KMS-11 (cell line): ENCODE measurements around the gene RNF214.

Experiments
- H2AFZ ChIP-seq: fragments of 200-600 bp; sonication (generic); 2 replicates; pipeline ENCODE4 v1.6.1; 2016; ENCODE audit warnings: antibody characterized with exemption, mixed run types, low read depth
- H3K27ac ChIP-seq: fragments of 200-600 bp; sonication (generic); 2 replicates; pipeline ENCODE4 v1.6.1; 2016; ENCODE audit warnings: mild to moderate bottlenecking, mixed run types
- H3K27me3 ChIP-seq: fragments of 200-600 bp; sonication (generic); 2 replicates; pipeline ENCODE4 v1.6.1; 2017; ENCODE audit warnings: mild to moderate bottlenecking, low read depth, mixed run types, moderate library complexity; ENCODE audit not compliant: insufficient read depth
- H3K36me3 ChIP-seq: fragments of 200-600 bp; sonication (generic); 2 replicates; pipeline ENCODE4 v1.6.1; 2017; ENCODE audit warnings: mild to moderate bottlenecking, mixed run types; ENCODE audit not compliant: insufficient read depth
- H3K4me1 ChIP-seq: fragments of 200-600 bp; sonication (generic); 2 replicates; pipeline ENCODE4 v1.6.1; 2016; ENCODE audit warnings: mild to moderate bottlenecking, low read depth, mixed run types; ENCODE audit not compliant: poor library complexity, severe bottlenecking
- H3K4me2 ChIP-seq: fragments of 200-600 bp; sonication (generic); 2 replicates; pipeline ENCODE4 v1.7.0; 2016; ENCODE audit warnings: mild to moderate bottlenecking, mixed run types
- H3K4me3 ChIP-seq: fragments of 200-600 bp; sonication (generic); IDR thresholded peaks from 2 replicates; pipeline ENCODE4 v1.6.1; 2017; ENCODE audit warnings: low read depth, low read length, mixed read lengths; ENCODE audit not compliant: insufficient read depth
- H3K79me2 ChIP-seq: fragments of 200-600 bp; sonication (generic); 2 replicates; pipeline ENCODE4 v1.6.1; 2016; ENCODE audit warnings: low read depth, mixed run types; ENCODE audit not compliant: insufficient read depth
- H3K9ac ChIP-seq: fragments of 200-600 bp; sonication (generic); 2 replicates; pipeline ENCODE4 v1.6.1; 2016; ENCODE audit warnings: mild to moderate bottlenecking, mixed run types
- H4K20me1 ChIP-seq: fragments of 200-600 bp; sonication (generic); 2 replicates; pipeline ENCODE4 v1.6.1; 2016; ENCODE audit warnings: mild to moderate bottlenecking, mixed run types; ENCODE audit not compliant: insufficient read depth
- TF ChIP-seq, protein P1 (sequence below): fragments of 200-600 bp; sonication (generic); conservative IDR thresholded peaks from 2 replicates; pipeline ENCODE4 v1.6.1; 2017; ENCODE audit warnings: low read depth, mild to moderate bottlenecking, antibody characterized with exemption, low read length, moderate library complexity, mixed read lengths

The RNF214 gene

DNA sequence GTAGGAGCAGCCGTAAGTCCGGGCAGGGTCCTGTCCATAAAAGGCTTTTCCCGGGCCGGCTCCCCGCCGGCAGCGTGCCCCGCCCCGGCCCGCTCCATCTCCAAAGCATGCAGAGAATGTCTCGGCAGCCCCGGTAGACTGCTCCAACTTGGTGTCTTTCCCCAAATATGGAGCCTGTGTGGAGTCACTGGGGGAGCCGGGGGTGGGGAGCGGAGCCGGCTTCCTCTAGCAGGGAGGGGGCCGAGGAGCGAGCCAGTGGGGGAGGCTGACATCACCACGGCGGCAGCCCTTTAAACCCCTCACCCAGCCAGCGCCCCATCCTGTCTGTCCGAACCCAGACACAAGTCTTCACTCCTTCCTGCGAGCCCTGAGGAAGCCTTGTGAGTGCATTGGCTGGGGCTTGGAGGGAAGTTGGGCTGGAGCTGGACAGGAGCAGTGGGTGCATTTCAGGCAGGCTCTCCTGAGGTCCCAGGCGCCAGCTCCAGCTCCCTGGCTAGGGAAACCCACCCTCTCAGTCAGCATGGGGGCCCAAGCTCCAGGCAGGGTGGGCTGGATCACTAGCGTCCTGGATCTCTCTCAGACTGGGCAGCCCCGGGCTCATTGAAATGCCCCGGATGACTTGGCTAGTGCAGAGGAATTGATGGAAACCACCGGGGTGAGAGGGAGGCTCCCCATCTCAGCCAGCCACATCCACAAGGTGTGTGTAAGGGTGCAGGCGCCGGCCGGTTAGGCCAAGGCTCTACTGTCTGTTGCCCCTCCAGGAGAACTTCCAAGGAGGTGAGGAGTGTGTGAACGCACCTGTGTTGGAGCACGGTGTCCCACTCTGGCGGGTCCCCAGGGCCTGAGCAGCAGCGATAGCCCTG, 33.2 kb upstream of the RNF214 start, which contains the start of gene TAGLN:
TAGLN (plus strand) TSS at position 318 of the 863 bp plus-strand sequence. CDS start 3,644 bp downstream, outside the sequence.
- Histone ChIP-seq H3K36me3 (no peaks in the 10 kb centered on the region), H3K4me3 (no peak within 1 kb of the TSS), H3K4me1 (no peaks in the 10 kb centered on the region), H4K20me1 (no peaks in the 10 kb centered on the region), H3K27ac (no peak within 1 kb of the TSS), H3K9ac (no peak within 1 kb of the TSS), H3K27me3 (no peaks in the 10 kb centered on the region), H3K79me2 (no peaks in the 10 kb centered on the region), H3K4me2 (no peak within 1 kb of the TSS), H2AFZ (no peak within 1 kb of the TSS)
- TF ChIP-seq, protein P1, sequence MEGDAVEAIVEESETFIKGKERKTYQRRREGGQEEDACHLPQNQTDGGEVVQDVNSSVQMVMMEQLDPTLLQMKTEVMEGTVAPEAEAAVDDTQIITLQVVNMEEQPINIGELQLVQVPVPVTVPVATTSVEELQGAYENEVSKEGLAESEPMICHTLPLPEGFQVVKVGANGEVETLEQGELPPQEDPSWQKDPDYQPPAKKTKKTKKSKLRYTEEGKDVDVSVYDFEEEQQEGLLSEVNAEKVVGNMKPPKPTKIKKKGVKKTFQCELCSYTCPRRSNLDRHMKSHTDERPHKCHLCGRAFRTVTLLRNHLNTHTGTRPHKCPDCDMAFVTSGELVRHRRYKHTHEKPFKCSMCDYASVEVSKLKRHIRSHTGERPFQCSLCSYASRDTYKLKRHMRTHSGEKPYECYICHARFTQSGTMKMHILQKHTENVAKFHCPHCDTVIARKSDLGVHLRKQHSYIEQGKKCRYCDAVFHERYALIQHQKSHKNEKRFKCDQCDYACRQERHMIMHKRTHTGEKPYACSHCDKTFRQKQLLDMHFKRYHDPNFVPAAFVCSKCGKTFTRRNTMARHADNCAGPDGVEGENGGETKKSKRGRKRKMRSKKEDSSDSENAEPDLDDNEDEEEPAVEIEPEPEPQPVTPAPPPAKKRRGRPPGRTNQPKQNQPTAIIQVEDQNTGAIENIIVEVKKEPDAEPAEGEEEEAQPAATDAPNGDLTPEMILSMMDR: no peak

DNA sequence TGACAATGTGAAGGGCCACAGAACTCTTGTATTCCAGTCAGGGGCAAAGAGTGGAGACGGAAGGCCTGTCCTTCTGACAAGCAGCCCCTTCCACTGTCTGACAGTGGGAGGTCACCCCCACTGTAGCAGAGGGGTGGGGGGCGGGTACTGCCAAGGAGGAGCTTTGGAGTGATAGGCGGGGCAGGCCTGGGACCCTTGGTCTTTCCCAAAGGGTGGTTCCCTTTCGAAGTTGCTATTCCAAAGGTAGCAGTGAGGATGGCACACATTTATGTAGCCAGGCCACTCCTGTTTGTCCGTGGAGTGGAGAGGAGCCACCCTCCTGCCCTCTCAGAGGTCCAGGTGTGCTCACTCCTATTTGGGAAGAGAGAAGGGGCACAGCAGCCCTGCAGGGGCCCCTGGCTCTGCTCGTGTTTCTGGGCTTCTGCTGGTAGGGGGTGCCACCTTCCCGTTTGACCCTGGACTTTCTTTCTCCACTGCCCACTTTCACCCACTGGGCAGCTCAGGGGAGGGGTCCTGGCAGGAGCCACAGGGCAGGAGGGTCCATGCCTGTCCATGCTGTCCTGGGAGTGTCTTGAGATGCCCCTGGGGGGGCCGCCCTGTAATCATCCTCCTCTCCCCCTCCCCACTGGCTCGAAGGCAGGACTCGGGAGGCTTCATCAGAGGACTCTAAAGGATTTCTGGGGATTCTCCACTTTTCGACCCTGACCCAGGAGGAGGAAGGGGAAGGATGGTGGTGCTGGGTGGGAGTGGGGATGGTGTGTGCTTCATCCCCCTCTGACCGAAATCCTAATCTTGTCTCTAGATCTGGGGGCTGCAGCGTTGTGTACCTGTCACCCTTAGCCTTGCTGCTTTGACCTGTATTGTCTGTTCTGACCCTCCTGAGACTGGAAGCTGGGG, 32.3 kb upstream of the RNF214 start:
- H3K27ac ChIP-seq: no peak overlapping the region
- TF ChIP-seq, protein P1: no peak
- H3K79me2 ChIP-seq: no peaks in the 10 kb centered on the region
- H3K4me2 ChIP-seq: no peak overlapping the region
- no peaks in the 10 kb centered on the region for H3K36me3 ChIP-seq
- no peak overlapping the region for H2AFZ ChIP-seq
- no peak overlapping the region for H3K9ac ChIP-seq
- no peaks in the 10 kb centered on the region for H3K27me3 ChIP-seq
- H3K4me1 ChIP-seq: no peaks in the 10 kb centered on the region
- H4K20me1 ChIP-seq: no peaks in the 10 kb centered on the region
- no peak overlapping the region for H3K4me3 ChIP-seq

DNA sequence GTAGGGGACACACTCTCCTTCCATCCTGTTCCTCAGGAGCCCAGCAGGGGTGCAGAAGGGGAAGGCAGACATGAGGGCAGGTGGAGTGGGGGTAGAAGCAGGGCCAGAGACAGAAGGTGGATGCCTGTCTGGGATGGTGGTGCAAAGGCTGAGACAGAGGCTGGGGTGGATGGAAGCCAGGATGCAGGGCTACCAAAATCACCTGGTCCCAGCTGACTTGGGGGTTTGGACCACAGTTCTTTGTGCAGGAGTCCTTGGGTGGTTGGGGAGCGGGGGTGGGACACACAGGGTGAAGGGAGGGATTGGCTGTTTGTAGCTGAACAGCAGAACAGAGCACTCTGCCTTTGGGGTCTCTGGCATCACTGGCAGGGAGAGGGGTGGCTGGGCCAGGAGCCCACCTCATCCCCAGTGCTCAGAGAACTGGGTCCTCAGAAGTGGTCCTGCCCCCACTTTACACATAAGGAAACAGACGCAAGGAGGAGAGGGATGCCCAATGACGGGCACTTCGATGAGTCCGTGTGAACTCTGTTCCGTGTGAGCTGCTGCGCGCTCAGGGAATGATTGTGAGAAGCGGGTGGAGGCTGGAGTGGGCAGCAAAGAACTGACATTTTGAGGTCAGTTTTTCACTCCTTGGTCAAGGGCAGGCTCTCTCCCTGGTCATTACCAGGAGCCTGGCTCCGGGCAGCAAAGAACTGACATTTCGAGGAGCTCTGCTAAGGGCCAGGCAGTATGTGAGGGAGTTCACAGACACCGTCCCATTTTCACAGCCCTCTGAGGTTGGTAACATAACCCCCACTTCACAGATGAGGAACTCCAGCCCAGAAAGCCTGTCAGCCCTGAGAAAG, 31.4 kb upstream of the RNF214 start:
- H3K79me2 ChIP-seq: no peaks in the 10 kb centered on the region
- H2AFZ ChIP-seq: no peak overlapping the region
- no peaks in the 10 kb centered on the region for H3K27me3 ChIP-seq
- H3K4me1 ChIP-seq: no peaks in the 10 kb centered on the region
- H3K9ac ChIP-seq: no peak overlapping the region
- no peaks in the 10 kb centered on the region for H4K20me1 ChIP-seq
- TF ChIP-seq, protein P1: no peak
- no peak overlapping the region for H3K4me3 ChIP-seq
- no peak overlapping the region for H3K27ac ChIP-seq
- no peak overlapping the region for H3K4me2 ChIP-seq
- H3K36me3 ChIP-seq: no peaks in the 10 kb centered on the region
